Measurements from ENCODE around the gene FRMD6. TPM values are rescaled to one million over a fixed set of nuclear protein-coding genes. Genes with fewer than 3 reads are reported as not detected.
"Not testable (repeated sequence)": the region's sequence is repeated elsewhere in the genome, so short reads cannot be mapped to it uniquely, and the experiment has no call there.

FRMD6 gene
- total RNA-seq, 2 donors from 2014 or later = 3.4 to 5.9 TPM

DNA sequence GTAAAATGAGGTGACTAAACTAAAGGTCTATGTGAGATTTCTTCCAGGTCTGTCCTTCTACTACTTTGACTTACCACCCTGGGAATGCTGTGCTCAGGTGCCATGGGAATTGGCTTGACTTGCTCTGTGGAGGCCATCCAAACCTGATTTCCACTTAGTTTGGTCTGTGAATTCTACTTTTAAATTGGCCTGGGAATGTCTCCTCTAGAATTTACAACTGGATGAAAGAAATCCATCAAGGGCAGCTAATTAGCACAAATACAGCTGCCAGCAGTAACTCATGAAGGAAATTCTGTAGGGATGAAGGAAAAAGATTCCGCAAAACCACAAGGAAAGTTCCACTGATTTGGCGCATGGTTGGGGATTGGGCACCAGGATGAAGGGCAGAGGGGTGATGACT, 31.7 kb upstream of the FRMD6 start:
- peaks cover 16% of the 10 kb centered on the region for H3K27me3 Mint-ChIP-seq
- H3K4me1 Mint-ChIP-seq = no peaks in the 10 kb centered on the region
- no peaks in the 10 kb centered on the region for H3K36me3 Mint-ChIP-seq (ENCODE audit: low read depth)
- H3K9me3 Mint-ChIP-seq = no peaks in the 10 kb centered on the region
- H3K27ac Mint-ChIP-seq = no peak overlapping the region
- no peak for ATAC-seq (replicated peaks)
- H3K4me3 Mint-ChIP-seq = no peak overlapping the region

DNA sequence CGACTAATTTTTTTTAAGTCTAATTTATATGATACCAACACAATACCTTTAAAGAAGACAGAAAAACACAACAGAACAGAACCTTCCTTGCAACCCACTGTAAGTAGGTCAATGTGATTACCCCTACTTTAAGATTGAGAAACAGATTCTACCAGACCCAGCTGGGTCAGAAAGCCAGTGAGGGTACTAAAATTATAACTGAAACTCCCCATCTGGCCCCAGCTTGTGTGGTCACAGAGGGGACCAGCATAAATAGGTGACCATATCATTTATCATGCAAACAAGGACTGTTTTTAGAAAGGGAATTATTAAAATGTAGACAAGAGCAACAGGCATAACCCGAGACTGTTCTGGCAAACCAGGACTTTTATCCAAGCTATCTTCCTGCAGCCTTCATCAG, 30.1 kb upstream of the FRMD6 start:
- ATAC-seq (replicated peaks) = no peak
- Mint-ChIP-seq H3K4me1 (no peaks in the 10 kb centered on the region), H3K27me3 (peaks cover 16% of the 10 kb centered on the region), H3K9me3 (no peaks in the 10 kb centered on the region), H3K36me3 (ENCODE audit: low read depth) (no peaks in the 10 kb centered on the region), H3K27ac (no peak overlapping the region), H3K4me3 (no peak overlapping the region)

DNA sequence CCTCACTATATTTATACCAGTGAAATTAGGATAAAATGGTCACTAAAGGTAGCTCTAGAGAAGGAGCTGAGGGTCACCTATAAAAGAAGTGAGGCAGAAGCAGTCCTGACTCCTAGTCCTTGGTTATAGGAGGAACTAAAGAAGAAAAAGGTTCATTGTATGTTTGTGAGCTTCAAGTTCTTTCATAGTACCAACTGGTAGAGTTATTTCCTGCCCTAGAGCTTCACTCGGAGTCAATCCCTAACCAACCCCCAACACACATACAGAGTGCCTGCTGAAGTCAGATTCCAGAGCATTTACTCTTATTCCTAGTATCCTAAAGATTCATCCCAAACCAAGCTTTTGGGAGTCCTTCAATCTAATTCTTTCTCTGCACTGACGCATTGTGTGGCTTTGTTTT, 29.3 kb upstream of the FRMD6 start:
- H3K27me3 Mint-ChIP-seq = peaks cover 13% of the 10 kb centered on the region
- no peak for ATAC-seq (replicated peaks)
- no peaks in the 10 kb centered on the region for H3K36me3 Mint-ChIP-seq (ENCODE audit: low read depth)
- no peak overlapping the region for H3K27ac Mint-ChIP-seq
- H3K9me3 Mint-ChIP-seq = no peaks in the 10 kb centered on the region
- no peak overlapping the region for H3K4me3 Mint-ChIP-seq
- H3K4me1 Mint-ChIP-seq = no peaks in the 10 kb centered on the region

DNA sequence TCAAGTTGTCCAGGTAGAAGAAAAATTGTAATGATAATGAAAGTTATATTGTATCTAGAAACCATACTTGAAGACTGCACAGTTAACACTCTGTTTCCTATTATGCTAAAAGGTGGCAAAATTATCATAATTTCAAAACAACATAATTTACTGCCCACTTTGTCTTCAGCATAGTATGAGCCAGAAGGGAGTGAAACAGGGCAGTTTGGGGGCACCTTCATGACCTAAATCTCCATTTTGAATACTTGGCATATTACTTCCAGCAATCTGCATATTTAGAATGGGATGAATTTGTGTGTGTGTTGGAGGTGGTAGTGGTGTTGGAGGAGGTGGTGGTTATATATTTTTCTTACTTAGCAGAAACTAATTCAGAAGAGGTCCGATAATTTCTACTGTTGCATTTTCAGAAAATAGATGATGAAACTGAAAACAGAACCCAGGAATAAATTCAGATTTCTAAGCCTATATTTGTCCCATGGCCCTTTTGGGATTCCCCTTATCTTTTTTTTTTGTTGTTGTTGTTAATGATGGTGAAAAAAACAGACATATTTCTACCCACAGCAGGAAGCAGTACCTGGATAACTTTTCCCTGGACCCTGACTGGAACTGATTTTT, 26.6 kb upstream of the FRMD6 start:
- ATAC-seq (replicated peaks) = no peak
- H3K36me3 Mint-ChIP-seq (ENCODE audit: low read depth) = no peaks in the 10 kb centered on the region
- H3K4me1 Mint-ChIP-seq = no peaks in the 10 kb centered on the region
- H3K9me3 Mint-ChIP-seq = no peaks in the 10 kb centered on the region
- no peak overlapping the region for H3K4me3 Mint-ChIP-seq
- no peak overlapping the region for H3K27ac Mint-ChIP-seq
- peaks cover 9% of the 10 kb centered on the region for H3K27me3 Mint-ChIP-seq

DNA sequence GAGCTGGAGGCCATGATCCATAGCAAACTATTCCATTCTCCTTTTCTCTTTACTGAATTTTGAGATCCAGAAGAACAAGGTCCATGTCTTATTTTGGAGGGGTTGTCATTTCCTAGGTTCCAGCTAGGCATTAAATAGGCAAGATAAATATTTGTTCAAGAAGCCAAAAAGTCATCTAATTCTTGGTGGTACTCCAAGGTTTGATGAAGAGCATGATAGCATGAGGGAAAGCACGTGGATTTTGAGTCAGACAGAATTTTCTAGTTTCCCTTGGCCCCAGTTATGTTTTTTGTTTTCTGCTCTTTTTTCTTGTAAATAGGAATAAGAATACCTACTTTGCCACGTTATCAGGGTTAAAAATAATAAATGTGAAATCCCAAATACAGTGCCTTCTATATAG, 25.5 kb upstream of the FRMD6 start:
- no peak for ATAC-seq (replicated peaks)
- Mint-ChIP-seq H3K36me3 (ENCODE audit: low read depth) (no peaks in the 10 kb centered on the region), H3K4me1 (no peaks in the 10 kb centered on the region), H3K9me3 (no peaks in the 10 kb centered on the region), H3K4me3 (no peak overlapping the region), H3K27me3 (peaks cover 9% of the 10 kb centered on the region), H3K27ac (no peak overlapping the region)

DNA sequence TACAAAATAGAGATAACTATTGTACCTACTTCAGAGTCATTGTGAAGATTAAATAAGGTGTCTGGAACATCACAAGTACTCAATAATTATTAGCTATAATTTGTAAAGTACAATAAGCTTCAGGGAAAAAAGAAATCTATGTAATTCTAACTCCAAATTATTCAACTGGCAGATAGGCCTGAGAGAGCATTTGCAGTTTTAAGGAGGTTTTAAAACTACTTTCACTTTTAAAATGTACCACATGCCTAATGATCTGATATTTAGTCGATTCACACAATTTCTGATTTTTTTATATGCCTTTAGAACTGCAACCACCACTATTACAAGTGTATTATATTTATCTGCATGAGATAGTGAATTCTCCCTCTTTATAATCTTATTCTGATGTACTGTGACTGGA, 24.9 kb upstream of the FRMD6 start:
- Mint-ChIP-seq H3K4me1 (no peaks in the 10 kb centered on the region), H3K27me3 (peaks cover 9% of the 10 kb centered on the region), H3K27ac (no peak overlapping the region), H3K4me3 (no peak overlapping the region), H3K9me3 (no peaks in the 10 kb centered on the region), H3K36me3 (ENCODE audit: low read depth) (no peaks in the 10 kb centered on the region)
- ATAC-seq (replicated peaks) = no peak

DNA sequence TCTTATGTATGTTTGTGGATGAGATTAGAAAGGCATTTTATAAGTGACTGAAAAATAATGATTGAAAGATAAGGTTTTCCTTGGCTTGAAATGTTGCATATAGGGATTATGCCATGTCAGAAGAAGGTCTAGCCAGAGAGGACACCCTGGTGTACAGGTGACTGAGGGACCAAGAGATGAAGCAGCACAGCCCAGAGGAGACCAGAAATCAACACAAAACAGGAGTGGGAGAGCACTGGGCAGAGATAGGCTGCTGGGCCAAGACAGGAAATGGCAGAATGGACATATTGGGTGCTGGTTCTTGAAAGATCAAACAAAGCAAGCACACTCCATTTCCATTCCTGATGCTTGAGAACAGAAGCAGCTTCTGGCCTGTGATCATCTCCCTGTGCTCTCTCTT, 24.4 kb upstream of the FRMD6 start:
- Mint-ChIP-seq H3K36me3 (ENCODE audit: low read depth) (no peaks in the 10 kb centered on the region), H3K9me3 (no peaks in the 10 kb centered on the region), H3K4me3 (no peak overlapping the region), H3K4me1 (no peaks in the 10 kb centered on the region), H3K27me3 (peaks cover 9% of the 10 kb centered on the region), H3K27ac (no peak overlapping the region)
- no peak for ATAC-seq (replicated peaks)

DNA sequence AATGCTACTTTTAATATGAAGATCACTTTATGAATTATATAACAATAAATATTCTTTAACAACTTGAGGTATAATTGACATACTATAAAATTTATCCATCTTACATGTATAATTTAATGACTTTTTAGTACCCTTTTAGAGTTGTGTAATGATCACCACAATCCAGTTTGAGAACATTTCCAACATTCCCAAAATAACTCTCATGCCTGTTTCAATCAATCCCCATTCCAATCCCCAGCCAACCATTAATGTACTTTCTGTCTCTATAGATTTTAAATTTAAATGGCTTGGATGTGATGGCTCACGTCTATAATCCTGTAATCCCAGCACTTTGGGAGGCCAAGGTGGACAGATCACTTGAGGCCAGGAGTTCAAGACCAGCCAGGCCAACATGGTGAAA, 23.5 kb upstream of the FRMD6 start:
- Mint-ChIP-seq H3K9me3 (no peaks in the 10 kb centered on the region), H3K27ac (no peak overlapping the region), H3K4me1 (no peaks in the 10 kb centered on the region), H3K27me3 (peaks cover 9% of the 10 kb centered on the region), H3K4me3 (no peak overlapping the region), H3K36me3 (ENCODE audit: low read depth) (no peaks in the 10 kb centered on the region)
- no peak for ATAC-seq (replicated peaks)

DNA sequence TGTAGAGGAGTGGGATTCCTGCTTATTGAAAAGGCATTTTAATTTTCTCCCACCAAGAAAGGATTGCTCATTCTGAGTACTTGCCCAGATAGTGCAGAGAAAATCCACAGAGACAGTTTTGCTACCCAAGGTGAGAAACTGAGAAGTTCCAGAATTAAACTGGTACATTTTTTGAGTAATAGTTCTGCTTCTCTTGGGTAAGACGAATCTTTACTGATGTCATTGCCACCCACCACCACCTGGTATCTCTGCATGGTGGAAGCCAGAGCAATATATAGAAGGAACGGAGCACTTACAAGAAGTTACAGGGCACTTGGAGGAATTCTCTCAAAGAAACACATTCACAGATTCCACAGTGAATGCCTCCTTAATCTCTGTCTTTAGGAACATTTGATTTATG, 20.7 kb upstream of the FRMD6 start:
- Mint-ChIP-seq H3K27ac (no peak overlapping the region), H3K9me3 (no peaks in the 10 kb centered on the region), H3K4me3 (no peak overlapping the region), H3K36me3 (ENCODE audit: low read depth) (no peaks in the 10 kb centered on the region), H3K27me3 (peaks cover 11% of the 10 kb centered on the region), H3K4me1 (no peaks in the 10 kb centered on the region)
- ATAC-seq (replicated peaks) = peak; percentile 65

DNA sequence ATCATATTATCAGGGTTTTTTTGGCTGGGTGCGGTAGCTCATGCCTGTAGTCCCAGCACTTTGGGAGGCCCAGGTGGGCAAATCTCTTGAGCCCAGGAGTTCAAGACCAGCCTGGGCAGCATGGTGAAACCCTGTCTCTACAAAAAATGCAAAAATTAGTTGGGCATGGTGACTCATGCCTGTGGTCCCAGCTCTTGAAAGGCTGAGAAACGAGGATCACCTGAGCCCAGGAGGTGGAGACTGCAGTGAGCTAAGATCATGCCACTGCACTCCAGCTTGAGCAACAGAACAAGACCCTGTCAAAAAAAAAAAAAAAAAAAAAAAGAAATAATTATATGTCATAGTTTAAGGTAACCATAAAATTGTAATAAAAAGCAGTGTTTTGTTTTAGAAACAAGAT, 18.4 kb upstream of the FRMD6 start:
- H3K27me3 Mint-ChIP-seq = peaks cover 26% of the 10 kb centered on the region
- not testable (repeated sequence) for ATAC-seq (replicated peaks); H3K36me3 Mint-ChIP-seq (ENCODE audit: low read depth); H3K9me3 Mint-ChIP-seq; H3K4me3 Mint-ChIP-seq; H3K4me1 Mint-ChIP-seq; H3K27ac Mint-ChIP-seq

DNA sequence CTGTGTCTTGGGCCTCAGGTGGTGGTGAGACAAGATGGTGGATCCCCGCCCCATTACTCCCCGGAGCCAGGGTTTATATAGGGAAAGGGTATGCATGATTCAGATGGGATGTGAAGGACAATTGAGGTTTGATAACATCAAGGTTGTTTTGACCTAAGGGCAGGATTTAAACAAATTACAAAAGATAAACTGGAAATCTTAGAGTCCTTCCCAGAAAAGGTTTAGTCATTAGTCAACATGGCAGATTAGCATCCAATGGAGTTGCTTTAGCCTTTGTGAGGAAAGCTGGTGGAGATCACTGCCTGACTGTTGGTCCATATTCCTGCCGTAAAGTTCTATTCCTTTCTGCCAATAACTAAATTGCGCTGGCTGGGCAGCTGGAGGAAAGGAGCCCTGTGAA, 15.6 kb upstream of the FRMD6 start:
- no peaks in the 10 kb centered on the region for H3K36me3 Mint-ChIP-seq (ENCODE audit: low read depth)
- no peak overlapping the region for H3K27ac Mint-ChIP-seq
- H3K4me1 Mint-ChIP-seq = no peaks in the 10 kb centered on the region
- no peak for ATAC-seq (replicated peaks)
- H3K9me3 Mint-ChIP-seq = no peaks in the 10 kb centered on the region
- H3K4me3 Mint-ChIP-seq = no peak overlapping the region
- H3K27me3 Mint-ChIP-seq = peaks cover 31% of the 10 kb centered on the region

DNA sequence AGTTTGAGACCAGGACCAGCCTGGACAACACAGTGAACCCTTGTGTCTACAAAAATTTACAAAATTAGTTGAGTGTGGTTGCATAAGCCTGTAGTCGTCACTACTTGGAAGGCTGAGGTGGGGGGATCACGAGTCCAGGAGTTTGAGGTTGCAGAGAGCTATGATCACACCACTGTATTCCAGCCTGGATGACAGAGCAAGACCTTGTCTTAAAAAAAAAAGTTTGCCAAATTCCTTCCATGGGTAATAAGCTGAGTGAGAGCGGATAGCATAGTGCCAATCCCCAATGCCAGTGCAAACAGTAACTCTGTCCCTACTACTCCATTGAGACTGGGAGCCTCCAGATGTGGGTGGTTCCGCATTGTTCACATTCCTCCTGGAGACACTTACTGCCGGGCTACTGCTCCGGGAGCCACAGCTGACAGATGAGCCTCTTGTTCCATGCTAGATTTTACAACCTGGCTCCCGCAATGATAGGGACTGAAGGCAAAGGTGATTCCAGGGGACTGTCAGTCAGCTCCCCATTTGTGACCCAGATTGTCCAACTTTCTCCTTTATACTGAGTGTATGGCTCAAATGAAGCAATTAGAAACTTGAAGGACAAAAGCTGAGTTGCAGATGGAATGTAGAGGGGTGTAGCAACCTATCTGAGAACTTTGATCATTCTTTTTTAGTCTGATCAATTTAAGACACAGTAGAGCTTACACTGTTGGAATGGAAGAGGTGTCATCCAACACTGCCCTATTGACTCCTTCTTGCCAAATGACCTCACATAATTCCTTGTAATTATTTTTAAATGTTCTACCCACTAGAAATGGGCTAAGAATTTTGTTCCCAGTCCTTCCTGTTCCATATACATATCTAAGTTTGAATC, 13.4 kb upstream of the FRMD6 start:
- Mint-ChIP-seq H3K4me1 (no peaks in the 10 kb centered on the region), H3K27me3 (peaks cover 31% of the 10 kb centered on the region), H3K36me3 (ENCODE audit: low read depth) (no peaks in the 10 kb centered on the region), H3K9me3 (no peaks in the 10 kb centered on the region), H3K4me3 (no peak overlapping the region), H3K27ac (no peak overlapping the region)
- ATAC-seq (replicated peaks) = no peak

DNA sequence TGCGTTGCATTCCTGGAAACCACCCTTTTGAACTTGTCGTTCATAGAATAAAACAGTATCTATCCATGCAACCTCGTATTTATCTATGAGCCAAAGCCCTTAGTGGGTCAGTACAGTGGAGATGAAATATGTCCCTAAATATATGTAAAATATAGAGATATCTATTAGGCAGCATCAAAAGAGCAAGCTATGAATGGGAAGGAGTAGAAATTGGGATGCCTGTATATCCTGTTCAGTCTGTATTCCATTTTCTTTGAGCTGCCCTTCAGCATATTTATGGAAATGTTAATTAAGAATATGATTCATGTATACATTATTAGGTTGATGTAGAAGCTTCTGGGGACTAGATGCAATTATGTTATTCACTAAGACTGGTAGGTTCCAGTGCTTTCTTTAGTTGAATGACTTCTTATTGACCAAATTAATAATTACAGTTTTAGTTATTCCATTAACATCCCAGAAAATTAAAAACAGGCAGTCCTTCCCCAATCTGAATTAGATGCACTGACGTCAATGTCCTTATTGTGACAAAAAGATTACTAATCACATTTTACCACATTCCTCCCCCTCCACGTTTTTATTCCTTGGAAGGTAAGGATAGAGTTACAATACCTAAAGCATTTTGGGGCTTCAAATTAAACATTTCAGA, 11.9 kb upstream of the FRMD6 start:
- no peaks in the 10 kb centered on the region for H3K4me1 Mint-ChIP-seq

DNA sequence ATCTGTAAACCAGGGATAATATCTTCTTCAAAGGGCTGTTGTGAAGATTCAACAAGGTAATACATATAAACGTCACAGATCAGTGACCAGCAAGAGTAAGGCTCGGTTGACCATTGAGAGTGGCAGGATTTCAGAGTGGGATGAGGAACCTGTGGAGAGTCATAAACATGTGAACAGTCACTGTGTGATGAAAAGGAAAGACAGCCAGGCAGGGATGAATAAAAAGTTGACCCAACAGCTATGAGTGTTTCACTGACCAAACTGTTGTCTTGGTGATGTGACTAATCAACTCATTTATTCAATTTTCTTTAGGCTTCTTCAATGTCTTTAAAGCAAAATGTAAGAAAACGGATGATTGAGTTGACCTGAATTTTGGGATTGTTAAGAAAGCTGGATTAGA, 8.6 kb upstream of the FRMD6 start:
- ATAC-seq (replicated peaks) = peak; percentile 29
- H3K27ac Mint-ChIP-seq = peak overlapping the region; percentile 70
- peaks cover 7% of the 10 kb centered on the region for H3K27me3 Mint-ChIP-seq
- no peak overlapping the region for H3K4me3 Mint-ChIP-seq
- no peaks in the 10 kb centered on the region for H3K4me1 Mint-ChIP-seq
- H3K36me3 Mint-ChIP-seq (ENCODE audit: low read depth) = no peaks in the 10 kb centered on the region
- no peaks in the 10 kb centered on the region for H3K9me3 Mint-ChIP-seq

More for the DNA sequence above, 11.9 kb upstream of the FRMD6 start:
- Mint-ChIP-seq H3K36me3 (ENCODE audit: low read depth) (no peaks in the 10 kb centered on the region), H3K9me3 (no peaks in the 10 kb centered on the region), H3K27ac (no peak overlapping the region), H3K4me3 (no peak overlapping the region), H3K27me3 (peaks cover 25% of the 10 kb centered on the region)
- no peak for ATAC-seq (replicated peaks)
